Measurements from ENCODE around the gene LMX1B.
A peak's percentile ranks its signal among the peaks of the same experiment; 100 is the strongest.

LMX1B gene

GRCh38 chr9:126625329-126626126 lies 11.8 kb downstream of the LMX1B start:
- no peak overlapping the region for H3K27ac ChIP-seq
- H3K9ac ChIP-seq = no peak overlapping the region
- H3K79me2 ChIP-seq (ENCODE audit: insufficient read depth, low read depth) = no peaks in the 10 kb centered on the region
- no peaks in the 10 kb centered on the region for H3K4me1 ChIP-seq (ENCODE audit: low read depth, poor library complexity, severe bottlenecking)
- TF ChIP-seq, protein P1, sequence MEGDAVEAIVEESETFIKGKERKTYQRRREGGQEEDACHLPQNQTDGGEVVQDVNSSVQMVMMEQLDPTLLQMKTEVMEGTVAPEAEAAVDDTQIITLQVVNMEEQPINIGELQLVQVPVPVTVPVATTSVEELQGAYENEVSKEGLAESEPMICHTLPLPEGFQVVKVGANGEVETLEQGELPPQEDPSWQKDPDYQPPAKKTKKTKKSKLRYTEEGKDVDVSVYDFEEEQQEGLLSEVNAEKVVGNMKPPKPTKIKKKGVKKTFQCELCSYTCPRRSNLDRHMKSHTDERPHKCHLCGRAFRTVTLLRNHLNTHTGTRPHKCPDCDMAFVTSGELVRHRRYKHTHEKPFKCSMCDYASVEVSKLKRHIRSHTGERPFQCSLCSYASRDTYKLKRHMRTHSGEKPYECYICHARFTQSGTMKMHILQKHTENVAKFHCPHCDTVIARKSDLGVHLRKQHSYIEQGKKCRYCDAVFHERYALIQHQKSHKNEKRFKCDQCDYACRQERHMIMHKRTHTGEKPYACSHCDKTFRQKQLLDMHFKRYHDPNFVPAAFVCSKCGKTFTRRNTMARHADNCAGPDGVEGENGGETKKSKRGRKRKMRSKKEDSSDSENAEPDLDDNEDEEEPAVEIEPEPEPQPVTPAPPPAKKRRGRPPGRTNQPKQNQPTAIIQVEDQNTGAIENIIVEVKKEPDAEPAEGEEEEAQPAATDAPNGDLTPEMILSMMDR (conservative IDR thresholded peaks at IDR 0.05; ENCODE audit: low read depth, low read length) = no peak
- H3K4me3 ChIP-seq (IDR thresholded peaks at IDR 0.05; ENCODE audit: insufficient read depth, low read depth, low read length) = no peak overlapping the region
- H3K4me2 ChIP-seq = 0 out of 2 replicates have a peak overlapping the region, but pooled peaks have one; percentile 29
- H3K27me3 ChIP-seq (ENCODE audit: insufficient read depth, low read depth) = peaks cover 100% of the 10 kb centered on the region
- H3K36me3 ChIP-seq (ENCODE audit: insufficient read depth) = no peaks in the 10 kb centered on the region
- peak overlapping the region; percentile 22; the same call in 1 of the 2 replicates for H2AFZ ChIP-seq (ENCODE audit: low read depth)
- H4K20me1 ChIP-seq (ENCODE audit: insufficient read depth) = no peaks in the 10 kb centered on the region

DNA sequence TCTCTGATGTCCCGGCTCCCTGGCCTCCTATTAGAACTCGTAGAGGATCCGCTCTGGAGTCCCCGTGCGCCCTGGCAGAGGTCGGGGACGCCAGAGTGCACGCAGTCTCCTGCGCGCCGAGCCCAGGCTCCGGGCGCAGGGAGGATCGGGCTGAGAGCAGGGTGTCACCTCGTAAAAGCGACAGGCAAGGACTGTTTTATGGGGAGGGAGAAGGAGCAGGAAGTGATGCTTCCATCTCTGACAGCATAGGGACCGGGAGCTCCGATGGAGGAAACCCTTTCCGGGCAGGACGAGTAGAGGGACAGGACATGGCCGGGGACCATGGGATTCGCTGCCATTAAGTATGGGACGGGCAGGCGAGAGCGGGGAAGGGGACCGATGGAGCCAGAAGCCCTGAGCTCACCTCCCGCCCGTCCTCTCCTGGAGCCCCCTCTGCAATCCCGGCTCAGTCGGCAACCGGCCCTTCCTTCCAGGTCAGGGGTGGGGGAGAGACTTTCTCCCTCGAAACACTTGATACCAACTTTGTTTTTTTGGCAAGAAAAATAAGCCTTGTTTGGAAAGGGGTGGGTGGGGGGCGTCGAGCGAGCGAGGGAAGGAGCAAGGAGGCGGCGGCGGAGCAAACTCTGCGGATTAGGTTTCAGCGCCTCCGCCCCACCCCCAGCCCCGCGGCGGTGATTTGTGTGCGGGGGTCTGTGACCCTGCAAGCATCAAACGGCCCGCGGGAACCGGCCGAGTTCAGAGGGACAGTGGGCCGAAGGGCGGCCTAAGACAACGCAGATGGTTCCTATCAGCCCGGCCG lies 12.6 kb downstream of the LMX1B start:
- TF ChIP-seq, protein P1 (conservative IDR thresholded peaks at IDR 0.05; ENCODE audit: low read depth, low read length) = no peak
- Histone ChIP-seq H4K20me1 (ENCODE audit: insufficient read depth) (no peaks in the 10 kb centered on the region), H2AFZ (ENCODE audit: low read depth) (peak overlapping the region; percentile 22; the same call in 1 of the 2 replicates), H3K79me2 (ENCODE audit: insufficient read depth, low read depth) (no peaks in the 10 kb centered on the region), H3K4me3 (IDR thresholded peaks at IDR 0.05; ENCODE audit: insufficient read depth, low read depth, low read length) (no peak overlapping the region), H3K4me2 (0 out of 2 replicates have a peak overlapping the region, but pooled peaks have one; percentile 29), H3K36me3 (ENCODE audit: insufficient read depth) (no peaks in the 10 kb centered on the region), H3K27ac (no peak overlapping the region), H3K9ac (no peak overlapping the region), H3K4me1 (ENCODE audit: low read depth, poor library complexity, severe bottlenecking) (no peaks in the 10 kb centered on the region), H3K27me3 (ENCODE audit: insufficient read depth, low read depth) (peaks cover 99% of the 10 kb centered on the region)

DNA sequence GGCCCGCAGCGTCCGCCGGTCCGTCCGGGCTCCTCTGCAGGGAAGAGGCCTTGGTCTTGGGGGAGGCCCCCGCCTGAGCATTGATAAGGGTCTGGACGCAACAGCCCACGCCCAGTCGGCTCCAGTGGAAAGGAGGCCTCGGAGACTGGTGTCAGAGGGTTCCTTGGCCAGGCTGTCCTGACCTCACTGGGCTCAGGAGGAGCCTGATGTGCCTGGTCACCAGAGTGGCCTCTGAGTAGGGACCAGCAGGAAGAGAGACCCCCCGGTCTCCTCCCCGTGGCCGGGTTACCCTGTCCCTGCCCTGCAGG lies 13.2 kb downstream of the LMX1B start:
- H3K4me1 ChIP-seq (ENCODE audit: low read depth, poor library complexity, severe bottlenecking) = no peaks in the 10 kb centered on the region
- H4K20me1 ChIP-seq (ENCODE audit: insufficient read depth) = no peaks in the 10 kb centered on the region
- H3K27me3 ChIP-seq (ENCODE audit: insufficient read depth, low read depth) = peaks cover 99% of the 10 kb centered on the region
- no peaks in the 10 kb centered on the region for H3K79me2 ChIP-seq (ENCODE audit: insufficient read depth, low read depth)
- H2AFZ ChIP-seq (ENCODE audit: low read depth) = no peak overlapping the region
- no peak overlapping the region for H3K27ac ChIP-seq
- H3K4me2 ChIP-seq = no peak overlapping the region
- H3K36me3 ChIP-seq (ENCODE audit: insufficient read depth) = no peaks in the 10 kb centered on the region
- TF ChIP-seq, protein P1 (conservative IDR thresholded peaks at IDR 0.05; ENCODE audit: low read depth, low read length) = no peak
- H3K9ac ChIP-seq = no peak overlapping the region
- H3K4me3 ChIP-seq (IDR thresholded peaks at IDR 0.05; ENCODE audit: insufficient read depth, low read depth, low read length) = no peak overlapping the region

DNA sequence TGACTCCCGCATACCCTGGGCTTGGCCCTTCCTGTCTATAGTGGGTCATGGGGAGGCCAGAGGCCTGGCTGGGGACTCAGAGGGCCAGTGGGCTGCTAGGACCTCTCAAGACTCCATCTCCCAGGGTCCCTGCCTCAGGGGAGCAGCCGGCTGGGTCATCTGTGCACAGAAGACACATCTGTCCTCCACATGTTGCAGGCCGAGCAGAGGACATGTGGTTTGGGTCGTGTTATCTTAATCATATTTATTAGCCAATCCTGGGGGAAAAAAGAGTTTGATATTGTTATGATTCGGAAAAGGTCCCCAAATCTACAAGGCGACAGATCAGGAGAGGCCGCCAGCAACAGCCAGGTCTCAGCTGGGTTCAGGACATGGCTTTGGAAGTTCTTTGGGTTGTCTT lies 14.4 kb downstream of the LMX1B start:
- H3K27ac ChIP-seq = no peak overlapping the region
- peaks cover 97% of the 10 kb centered on the region for H3K27me3 ChIP-seq (ENCODE audit: insufficient read depth, low read depth)
- no peak overlapping the region for H2AFZ ChIP-seq (ENCODE audit: low read depth)
- H3K79me2 ChIP-seq (ENCODE audit: insufficient read depth, low read depth) = no peaks in the 10 kb centered on the region
- TF ChIP-seq, protein P1 (conservative IDR thresholded peaks at IDR 0.05; ENCODE audit: low read depth, low read length) = no peak
- H3K4me1 ChIP-seq (ENCODE audit: low read depth, poor library complexity, severe bottlenecking) = no peaks in the 10 kb centered on the region
- H3K4me3 ChIP-seq (IDR thresholded peaks at IDR 0.05; ENCODE audit: insufficient read depth, low read depth, low read length) = no peak overlapping the region
- no peak overlapping the region for H3K4me2 ChIP-seq
- no peak overlapping the region for H3K9ac ChIP-seq
- no peaks in the 10 kb centered on the region for H3K36me3 ChIP-seq (ENCODE audit: insufficient read depth)
- no peaks in the 10 kb centered on the region for H4K20me1 ChIP-seq (ENCODE audit: insufficient read depth)
